SIG-M5 treated with dmso at 0.1 percent for 504 hours (cell line): Measurements from ENCODE around the gene INSIG1.

ENCODE experiments used
- DNase-seq: peaks from one replicate; lab custom pipeline; 2025; ENCODE audit not compliant: unreplicated experiment; lab: John Stamatoyannopoulos, UW

INSIG1 gene

DNA sequence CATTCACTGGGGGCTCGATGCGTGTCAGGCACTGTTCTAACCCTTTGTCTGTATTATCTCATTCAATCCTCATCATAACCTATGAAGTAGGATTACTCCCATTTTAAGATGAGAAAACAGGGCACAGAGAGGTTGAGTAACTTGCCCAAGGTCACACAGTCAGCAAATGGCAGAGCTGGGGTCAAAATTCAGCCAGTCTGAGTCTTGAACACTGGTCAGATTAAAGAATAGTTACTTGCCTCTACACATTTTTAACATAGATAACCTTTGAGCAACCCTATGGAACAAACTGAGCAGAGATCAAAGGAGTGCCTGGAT is 27.2 kb downstream of the INSIG1 start:
- DNase-seq = no peak

GRCh38 chr7:155326385-155326784 is 28.7 kb downstream of the INSIG1 start:
- DNase-seq = no peak

DNA sequence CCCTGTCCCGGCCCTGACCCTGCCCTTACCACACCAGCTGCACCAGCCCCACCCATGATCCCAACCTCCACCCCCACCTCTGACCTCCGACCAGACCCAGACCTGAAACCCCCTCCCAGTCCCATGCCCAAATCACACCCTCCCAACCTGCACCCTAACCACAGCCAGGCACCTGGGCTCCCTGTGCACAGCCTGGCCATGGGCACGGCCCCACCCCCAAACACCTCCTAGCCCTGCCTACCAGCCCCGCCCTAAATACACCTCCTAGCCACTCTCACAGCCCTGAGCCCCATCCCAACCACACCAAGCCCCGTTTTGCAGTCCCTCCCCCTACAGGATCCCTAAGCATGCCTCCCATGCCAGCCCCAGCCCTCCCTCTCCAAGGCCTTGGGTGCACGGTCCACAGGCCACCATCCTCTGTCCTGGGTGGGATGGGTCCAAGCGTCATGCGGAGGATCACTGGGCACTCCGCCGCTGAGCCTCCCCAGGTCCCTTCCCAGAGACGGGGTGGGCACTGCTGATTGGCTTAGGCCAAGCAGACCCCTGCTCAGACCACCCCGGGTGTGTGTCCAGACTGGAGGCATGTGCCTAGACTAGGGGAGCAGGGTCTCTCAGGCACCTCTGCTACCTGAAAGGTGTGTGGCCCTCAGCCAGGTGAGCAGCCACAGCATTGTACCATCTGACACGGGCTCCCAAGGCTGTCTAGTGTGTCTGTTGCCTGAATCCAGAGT is 30.1 kb downstream of the INSIG1 start:
- no peak for DNase-seq

DNA sequence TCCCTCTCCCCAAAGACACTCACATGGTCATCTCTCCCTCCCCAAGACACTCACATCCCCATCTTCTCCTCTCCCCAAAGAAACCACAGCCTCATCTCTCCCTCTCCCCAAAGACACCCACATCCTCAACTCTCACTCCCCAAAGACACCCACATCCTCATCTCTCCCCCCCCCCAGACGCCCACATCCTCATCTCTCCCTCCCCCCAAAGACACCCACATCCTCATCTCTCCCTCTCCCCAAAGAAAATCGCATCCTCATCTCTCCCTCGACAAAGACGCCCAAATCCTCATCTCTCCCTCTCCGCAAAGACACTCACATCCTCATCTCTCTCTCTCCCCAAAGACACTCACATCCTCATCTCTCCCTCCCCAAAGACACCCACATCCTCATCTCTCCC is 31.5 kb downstream of the INSIG1 start:
- no peak for DNase-seq

DNA sequence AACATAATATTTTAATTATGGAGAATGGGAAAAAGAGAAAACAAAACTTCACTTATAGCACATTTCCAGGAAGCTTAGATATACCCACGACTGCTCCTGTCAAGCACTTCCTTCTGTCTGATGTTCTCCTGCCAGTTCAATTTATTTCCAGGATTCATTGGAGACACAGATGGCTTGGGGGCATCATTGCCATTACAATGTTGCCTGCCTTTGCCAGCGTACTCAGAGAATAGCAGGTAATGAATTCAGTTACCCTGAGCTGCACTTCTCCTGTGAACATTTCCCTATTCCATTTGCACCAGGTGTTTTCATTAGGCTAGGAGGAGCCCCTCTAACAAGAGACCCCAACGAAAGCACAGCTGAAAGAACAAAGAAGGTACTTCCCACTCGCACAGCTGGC is 33.7 kb downstream of the INSIG1 start:
- DNase-seq = no peak

- no peak for DNase-seq
Measured at GRCh38 chr7:155333346-155334234, 35.9 kb downstream of the INSIG1 start.

DNA sequence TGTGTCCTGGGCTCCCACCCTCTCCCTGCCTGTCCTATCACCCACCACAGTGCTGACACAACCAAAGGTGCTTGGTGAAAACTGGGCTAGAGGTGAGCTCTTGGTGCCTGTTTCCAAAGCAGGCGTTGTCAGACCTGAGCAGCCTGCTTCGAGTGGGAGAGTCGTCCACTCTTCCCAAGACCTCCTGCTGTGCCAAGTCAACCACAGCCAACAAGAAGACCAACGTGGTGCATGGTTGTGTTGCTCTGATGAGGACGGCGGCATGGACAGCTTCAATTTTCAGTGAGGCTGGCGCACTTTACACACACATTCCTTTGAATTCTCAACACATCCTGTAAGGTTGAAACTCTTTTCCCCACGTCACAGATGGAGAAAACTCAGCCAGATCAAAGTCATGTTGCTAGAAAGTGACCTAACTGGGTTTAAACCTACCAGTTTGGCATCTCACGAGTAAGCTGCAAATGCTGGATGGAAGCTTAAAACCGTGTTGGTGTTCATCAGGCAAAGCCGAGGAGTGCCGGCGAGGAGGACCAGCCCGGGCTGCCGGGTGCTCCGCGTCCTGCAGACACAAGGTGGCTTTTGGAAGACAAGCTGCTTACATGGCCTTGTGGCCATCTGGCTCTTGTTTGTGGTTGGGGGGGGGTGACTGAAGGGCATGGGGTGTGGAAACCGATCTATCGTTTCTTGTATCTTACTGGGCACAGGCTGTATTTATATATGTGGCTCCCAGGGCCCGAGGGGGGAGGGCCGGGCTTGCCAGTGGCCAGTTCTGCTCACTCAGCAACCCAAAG is 39.3 kb downstream of the INSIG1 start:
- DNase-seq = no peak

DNA sequence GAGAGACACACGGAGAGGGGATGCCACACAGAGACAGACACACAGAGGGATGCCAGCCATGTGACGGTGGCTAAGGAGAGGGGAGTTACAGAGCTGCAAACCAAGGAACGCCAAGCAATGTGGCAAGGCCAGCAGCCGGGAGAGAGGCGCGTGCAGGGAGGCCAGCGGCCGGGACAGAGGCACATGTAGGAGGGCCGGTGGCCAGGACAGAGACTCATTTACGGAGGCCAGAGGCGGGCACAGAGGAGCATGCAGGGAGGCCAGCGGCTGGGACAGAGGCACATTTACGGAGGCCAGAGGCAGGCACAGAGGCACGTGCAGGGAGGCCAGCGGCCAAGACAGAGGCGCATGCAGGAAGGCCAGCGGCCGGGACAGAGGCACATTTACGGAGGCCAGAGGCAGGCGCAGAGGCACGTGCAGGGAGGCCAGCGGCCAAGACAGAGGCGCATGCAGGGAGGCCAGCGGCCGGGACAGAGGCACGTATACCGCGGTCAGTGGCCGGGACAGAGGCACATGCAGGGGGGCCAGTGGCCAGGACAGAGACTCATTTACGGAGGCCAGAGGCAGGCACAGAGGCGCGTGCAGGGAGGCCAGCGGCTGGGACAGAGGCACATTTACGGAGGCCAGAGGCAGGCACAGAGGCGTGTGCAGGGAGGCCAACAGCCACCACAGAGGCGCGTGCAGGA is 40.4 kb downstream of the INSIG1 start:
- no peak for DNase-seq

DNA sequence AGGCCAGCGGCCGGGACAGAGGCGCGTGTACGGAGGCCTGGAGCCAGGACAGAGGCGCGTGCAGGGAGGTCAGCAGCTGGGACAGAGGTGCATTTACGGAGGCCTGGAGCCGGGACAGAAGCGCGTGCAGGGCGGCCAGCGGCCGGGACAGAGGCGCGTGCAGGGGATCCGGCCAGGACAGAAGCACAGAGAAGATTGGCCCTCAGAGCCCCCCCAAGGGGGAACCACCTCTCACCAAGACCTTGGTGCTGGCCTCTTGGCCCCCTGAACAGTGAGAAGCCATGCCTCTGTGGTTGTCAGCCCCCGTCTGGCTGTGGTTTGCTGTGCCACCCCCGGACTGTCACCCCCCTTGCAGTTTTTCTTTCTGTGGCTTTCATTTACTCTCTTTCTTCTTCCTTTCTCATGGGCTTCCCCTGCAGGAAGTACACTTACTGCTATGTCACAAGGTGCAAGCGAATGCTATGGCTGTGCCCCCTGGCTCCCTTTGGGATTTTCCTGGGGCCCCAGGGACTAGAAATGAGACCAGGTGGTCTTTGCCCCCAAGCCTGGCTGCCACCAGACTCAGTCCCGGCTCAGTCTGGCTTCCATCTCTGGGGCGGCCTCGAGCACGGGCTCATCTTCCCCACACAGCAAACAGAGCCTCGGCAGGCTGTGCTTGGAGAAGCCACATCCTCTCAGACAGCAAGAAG is 41.1 kb downstream of the INSIG1 start:
- no peak for DNase-seq

DNA sequence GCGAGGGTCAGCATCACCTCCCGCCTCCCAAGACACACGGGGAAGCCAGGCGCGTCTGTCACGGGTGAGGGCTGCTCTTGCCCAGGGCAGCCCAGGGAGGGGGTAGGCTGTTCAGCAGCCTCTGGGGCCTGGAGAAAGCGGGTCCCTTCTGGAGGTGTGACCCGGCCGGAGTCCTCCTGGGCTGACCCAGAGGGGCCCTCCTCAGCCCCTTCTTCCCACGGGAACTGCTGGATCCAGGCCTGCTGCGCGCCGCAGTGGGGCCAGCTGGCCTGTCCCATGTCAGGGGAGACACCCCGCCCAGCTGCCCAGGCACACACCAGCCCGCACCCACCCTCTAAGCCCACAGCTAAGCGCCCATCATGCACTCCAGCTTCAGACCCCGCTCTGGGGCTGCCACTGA is 41.8 kb downstream of the INSIG1 start:
- no peak for DNase-seq

DNA sequence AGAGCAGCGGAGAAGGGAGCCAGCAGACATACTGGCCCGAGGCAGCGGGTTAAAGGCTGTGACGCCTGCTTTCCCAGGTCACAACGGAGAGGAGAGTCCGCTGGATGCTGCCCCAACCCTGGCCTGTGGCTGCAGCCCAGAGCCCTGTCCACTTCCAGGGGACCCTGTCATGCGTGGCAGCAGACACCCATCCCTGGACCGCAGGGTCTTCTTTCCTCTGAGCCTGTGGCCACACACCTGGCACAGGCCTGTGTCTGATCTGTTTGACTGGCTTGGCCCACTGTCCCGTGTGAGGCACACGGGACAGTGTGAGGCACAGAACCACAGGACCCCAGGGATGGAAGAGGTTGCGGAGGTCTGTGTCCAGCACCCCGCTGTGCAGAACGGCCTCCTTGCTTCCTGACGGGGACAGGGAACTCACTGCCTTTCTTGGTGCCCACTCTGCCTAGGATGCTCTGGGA is 42.4 kb downstream of the INSIG1 start:
- no peak for DNase-seq

DNA sequence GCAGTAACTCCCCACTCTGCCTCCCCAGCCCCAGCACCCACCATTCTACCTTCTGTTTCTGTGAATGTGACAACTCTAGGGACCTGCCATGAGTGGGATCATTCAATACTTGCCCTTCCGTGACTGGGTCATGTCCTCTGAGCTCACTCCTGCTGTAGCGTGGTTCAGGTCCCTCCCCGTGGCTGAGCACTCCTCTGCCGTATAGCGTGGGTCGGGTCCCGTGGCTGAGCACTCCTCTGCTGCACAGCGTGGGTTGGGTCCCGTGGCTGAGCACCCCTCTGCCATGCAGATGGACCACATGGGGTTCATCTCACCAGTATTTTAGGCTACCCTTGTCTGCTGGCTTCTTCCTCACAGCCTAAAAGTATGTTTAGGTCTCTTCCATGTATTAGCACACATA is 43.0 kb downstream of the INSIG1 start:
- no peak for DNase-seq

GRCh38 chr7:155341463-155341983 is 43.8 kb downstream of the INSIG1 start:
- no peak for DNase-seq

DNA sequence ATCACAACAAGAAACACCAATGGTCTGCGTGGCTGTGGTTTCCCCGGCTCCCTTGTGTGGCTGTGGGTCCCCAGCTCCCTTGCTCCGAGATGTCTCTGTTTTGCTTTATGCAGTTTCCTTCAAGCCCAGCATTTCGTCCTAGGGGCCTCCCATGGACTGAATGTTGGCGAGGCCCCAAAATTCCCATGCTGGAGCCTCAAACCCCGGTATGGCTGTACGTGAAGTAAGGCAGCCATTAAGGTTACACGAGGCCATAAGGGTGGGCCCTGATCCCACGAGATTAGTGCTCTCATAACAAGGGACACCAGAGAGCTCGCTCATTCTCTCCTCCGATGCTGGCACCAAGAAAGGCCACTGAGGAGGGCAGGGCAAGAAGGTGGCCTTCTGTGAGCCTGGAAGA is 44.6 kb downstream of the INSIG1 start:
- no peak for DNase-seq

- DNase-seq = no peak
Measured at GRCh38 chr7:155343150-155343549, 45.5 kb downstream of the INSIG1 start.

DNA sequence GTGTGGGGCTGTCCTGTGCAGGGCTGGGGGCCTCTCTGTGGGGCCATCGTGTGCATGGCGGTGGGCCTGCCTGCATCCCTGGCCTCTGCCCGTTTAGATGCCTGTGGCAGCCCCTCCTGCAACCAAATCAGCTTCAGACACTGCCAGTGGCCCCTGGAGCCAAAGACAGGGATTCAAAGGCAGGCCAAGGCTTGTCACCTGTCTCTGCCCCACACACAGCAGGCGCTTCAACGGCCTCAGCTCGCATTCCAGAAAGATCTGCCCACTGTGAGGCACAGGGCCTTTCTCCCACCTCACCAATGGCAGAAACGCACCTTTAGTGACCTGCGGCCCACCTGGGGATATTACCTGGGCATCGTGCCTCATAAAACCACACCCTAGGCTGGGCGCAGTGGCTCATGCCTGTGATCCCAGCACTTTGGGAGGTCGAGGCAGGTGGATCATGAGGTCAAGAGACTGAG is 46.0 kb downstream of the INSIG1 start:
- no peak for DNase-seq

DNA sequence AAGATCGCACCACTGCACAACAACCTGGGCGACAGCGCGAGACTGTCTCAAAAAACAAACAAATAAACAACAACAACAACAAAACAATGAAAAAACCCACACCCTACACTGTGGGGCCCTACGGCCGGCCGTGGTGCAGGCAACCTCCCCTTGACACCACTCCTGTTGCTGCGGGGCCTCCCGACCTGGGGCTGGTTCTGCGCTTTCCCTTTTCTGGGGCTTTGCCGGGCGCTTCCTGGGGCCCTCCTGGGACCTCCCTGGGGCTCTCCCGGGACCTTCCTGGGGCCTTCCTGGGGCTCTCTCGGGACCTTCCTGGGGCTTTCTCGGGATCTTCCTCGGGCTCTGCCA is 46.6 kb downstream of the INSIG1 start:
- DNase-seq = no peak

DNA sequence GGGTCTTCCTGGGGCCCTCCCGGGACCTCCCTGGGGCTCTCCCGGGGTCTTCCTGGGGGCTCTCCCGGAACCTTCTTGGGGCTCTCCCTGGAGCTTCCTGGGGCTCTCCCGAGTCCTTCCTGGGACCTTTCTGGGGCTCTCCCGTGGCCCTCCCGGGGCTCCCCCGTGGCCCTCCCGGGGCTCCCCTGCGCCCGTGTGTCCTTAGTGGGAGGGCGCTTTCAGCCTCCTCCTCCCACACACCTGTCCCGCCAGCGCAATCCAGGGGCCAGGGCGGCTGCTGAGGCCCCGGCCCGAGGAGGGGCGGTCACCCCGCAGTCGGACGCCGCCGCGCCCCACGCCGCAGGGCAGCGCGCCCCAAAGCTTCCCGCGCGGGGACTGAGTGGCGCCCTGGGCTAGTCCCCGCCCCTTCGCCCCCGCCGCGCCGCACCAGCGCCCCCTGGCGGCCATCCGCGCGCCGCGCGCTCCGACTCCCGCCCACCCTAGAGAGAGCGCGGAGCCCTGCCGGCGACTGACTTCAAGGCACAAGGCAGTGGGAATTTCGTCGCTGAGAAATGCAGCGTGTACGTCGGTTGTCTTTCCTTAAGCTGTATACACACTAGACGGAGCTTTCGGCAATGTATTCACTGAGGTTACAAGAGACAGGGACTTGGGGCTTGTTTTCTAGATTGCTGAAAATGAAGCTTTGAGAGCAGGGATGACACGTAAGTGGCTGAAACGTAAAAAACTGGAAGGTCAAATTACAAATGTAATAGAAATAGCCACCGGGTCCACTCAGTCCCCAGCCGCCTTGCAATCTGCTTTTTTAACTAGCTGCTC is 47.1 kb downstream of the INSIG1 start:
- DNase-seq = peak; percentile 69

GRCh38 chr7:155345490-155345889 is 47.8 kb downstream of the INSIG1 start:
- DNase-seq = no peak
